Measurements from ENCODE around the gene EXOC6B.

- TF ChIP-seq CTCF (IDR thresholded peaks at IDR 0.05) (no peak), POLR2A (IDR thresholded peaks at IDR 0.05) (no peak)
These were observed 277.6 kb downstream of the EXOC6B start for GRCh38 chr2:72548081-72548764.

Measured in body of pancreas (tissue), 4 donors.